ENCODE results near the gene NSA2. TPM values are rescaled to one million over a fixed set of nuclear protein-coding genes. Genes with fewer than 3 reads are reported as not detected.
"Not testable (repeated sequence)": the region's sequence is repeated elsewhere in the genome, so short reads cannot be mapped to it uniquely, and the experiment has no call there.

NSA2 gene
- total and polyA plus RNA-seq, 9 donors, result 72.7 to 244 (median 185) TPM

DNA sequence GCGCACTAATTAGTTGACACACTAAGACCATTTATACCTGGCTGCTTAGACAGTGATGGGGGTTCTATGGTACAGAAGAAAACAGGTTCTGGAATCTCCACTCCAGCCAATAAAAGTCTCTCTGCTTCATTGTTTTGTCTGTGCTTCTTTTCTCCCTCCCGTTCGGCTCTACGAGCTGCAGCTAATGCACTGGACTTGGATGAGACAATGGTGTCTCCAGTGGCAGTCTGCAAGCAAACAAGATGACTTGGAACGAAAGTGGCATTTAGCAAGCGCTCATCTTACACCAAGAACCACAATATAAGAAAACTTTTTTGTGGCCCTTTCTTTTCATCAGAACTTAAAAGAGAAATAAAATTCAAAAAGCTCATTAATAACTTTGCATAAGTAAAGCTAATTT, 30.3 kb upstream of the NSA2 start:
- Histone ChIP-seq H3K27ac (no peak overlapping the region), H3K4me3 (no peak overlapping the region), H3K27me3 (no peaks in the 10 kb centered on the region), H3K9me3 (no peaks in the 10 kb centered on the region), H3K36me3 (no peaks in the 10 kb centered on the region), H3K4me1 (ENCODE audit: insufficient read depth) (no peaks in the 10 kb centered on the region)
- TF ChIP-seq EP300 (IDR thresholded peaks at IDR 0.05) (no peak), POLR2A (IDR thresholded peaks at IDR 0.05) (no peak)
- TF ChIP-seq, protein P1, sequence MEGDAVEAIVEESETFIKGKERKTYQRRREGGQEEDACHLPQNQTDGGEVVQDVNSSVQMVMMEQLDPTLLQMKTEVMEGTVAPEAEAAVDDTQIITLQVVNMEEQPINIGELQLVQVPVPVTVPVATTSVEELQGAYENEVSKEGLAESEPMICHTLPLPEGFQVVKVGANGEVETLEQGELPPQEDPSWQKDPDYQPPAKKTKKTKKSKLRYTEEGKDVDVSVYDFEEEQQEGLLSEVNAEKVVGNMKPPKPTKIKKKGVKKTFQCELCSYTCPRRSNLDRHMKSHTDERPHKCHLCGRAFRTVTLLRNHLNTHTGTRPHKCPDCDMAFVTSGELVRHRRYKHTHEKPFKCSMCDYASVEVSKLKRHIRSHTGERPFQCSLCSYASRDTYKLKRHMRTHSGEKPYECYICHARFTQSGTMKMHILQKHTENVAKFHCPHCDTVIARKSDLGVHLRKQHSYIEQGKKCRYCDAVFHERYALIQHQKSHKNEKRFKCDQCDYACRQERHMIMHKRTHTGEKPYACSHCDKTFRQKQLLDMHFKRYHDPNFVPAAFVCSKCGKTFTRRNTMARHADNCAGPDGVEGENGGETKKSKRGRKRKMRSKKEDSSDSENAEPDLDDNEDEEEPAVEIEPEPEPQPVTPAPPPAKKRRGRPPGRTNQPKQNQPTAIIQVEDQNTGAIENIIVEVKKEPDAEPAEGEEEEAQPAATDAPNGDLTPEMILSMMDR (IDR thresholded peaks at IDR 0.05), result no peak
- no peak for DNase-seq
- intact Hi-C loops (cut with DNase I), result no loop called here
- WGBS, 3 donors, result 80 to 85% (median 84%) methylated on average over 6 of the region's 6 CpGs

DNA sequence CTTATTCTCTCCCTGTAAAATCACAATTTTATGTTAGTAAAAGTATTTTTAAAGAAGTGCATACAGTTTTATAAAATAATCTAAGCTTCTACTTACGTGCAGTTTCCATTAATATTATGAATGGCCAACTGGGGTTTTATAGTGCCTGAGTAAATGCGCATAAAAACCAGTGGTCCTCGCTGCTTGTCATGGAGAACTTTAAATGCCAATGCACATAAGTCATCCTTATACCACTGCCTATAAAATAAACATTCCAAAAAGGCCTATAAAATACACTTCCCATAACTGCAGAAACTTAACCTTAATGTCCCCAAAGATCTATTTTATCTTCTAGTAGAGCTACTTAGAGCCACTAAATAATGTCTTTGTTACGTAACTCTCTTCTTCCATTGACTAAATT, 28.6 kb upstream of the NSA2 start:
- 95 to 98% (median 97%) methylated on average over 4 of the region's 4 CpGs for WGBS, 3 donors
- intact Hi-C loops (cut with DNase I), result no loop called here
- DNase-seq, result no peak
- H3K36me3 ChIP-seq, result no peaks in the 10 kb centered on the region
- no peaks in the 10 kb centered on the region for H3K9me3 ChIP-seq
- no peak overlapping the region for H3K27ac ChIP-seq
- H3K4me1 ChIP-seq (ENCODE audit: insufficient read depth), result no peaks in the 10 kb centered on the region
- no peak overlapping the region for H3K4me3 ChIP-seq
- no peaks in the 10 kb centered on the region for H3K27me3 ChIP-seq
- TF ChIP-seq, protein P1 (IDR thresholded peaks at IDR 0.05), result no peak
- TF ChIP-seq POLR2A (IDR thresholded peaks at IDR 0.05), result no peak
- no peak for TF ChIP-seq EP300 (IDR thresholded peaks at IDR 0.05)

DNA sequence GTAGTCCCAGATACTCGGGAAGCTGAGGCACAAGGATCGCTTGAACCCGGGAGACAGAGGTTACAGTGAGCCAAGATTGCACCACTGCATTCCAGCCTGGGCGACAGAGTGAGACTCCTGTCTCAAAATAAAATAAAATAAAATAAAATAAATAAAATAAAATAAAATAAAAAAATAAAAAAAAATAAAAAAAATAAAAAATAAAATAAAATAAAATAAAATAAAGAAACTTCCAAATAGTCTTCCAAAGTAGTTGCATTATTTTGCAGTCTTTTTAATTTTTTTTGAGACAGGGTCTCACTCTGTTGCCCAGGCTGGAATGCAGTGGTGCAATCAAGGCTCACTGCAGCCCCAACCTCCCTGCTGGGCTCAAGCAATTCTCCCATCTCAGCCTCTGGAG, 18.3 kb upstream of the NSA2 start:
- H3K27me3 ChIP-seq; H3K4me3 ChIP-seq; intact Hi-C loops (cut with DNase I); H3K9me3 ChIP-seq; H3K27ac ChIP-seq; DNase-seq; H3K4me1 ChIP-seq (ENCODE audit: insufficient read depth); H3K36me3 ChIP-seq: not testable (repeated sequence)
- 97 to 98% (median 98%) methylated on average over 4 of the region's 4 CpGs for WGBS, 3 donors

DNA sequence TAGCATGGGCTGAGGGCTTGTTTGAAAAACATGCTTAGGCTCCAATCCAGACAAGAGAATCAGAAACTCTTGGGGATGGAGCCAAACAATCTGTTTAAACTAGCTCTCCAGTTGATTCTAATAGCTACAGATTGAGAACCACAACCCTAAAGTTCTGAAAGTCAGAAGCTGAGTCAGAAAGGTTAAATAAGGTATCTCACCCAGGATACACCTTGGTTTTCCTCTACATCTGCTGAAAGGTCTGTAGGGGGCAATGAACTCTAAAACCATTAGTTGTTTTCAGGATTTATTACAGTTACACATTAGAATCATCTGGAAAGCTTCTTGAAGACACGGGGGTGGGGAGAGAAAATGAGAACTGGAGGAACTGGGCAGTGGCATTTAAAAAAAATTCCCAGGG, 5.8 kb upstream of the NSA2 start:
- WGBS, 3 donors, result 79 to 84% (median 81%) methylated on average over 1 of the region's 1 CpG
- no peaks in the 10 kb centered on the region for H3K27me3 ChIP-seq
- H3K36me3 ChIP-seq, result no peaks in the 10 kb centered on the region
- H3K9me3 ChIP-seq, result no peaks in the 10 kb centered on the region
- H3K4me3 ChIP-seq, result no peak overlapping the region
- H3K4me1 ChIP-seq (ENCODE audit: insufficient read depth), result peaks cover 10% of the 10 kb centered on the region
- DNase-seq, result no peak
- H3K27ac ChIP-seq, result no peak overlapping the region
- intact Hi-C loops (cut with DNase I), result no loop called here
- TF ChIP-seq POLR2A (IDR thresholded peaks at IDR 0.05) (no peak), EP300 (IDR thresholded peaks at IDR 0.05) (no peak)
- TF ChIP-seq, protein P1 (IDR thresholded peaks at IDR 0.05), result no peak

DNA sequence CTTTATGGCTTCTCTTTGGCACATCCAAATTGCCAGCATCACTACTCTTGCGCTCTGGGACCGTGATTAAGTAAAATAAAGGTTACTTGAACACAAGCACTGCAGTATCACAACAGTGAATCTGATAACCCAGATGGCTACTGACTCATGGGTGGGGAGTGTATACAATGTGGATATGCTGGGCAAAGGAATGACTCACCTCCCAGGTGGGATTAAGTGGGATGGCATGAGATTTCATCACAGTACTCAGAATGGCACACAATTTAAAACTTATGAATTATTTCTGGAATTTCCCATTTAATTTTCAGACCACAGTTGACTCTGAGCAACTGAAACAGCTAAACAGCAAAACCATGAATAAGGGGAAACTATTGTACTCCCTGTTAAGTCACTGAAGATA, 4.5 kb upstream of the NSA2 start:
- Histone ChIP-seq H3K27ac (no peak overlapping the region), H3K9me3 (no peaks in the 10 kb centered on the region), H3K27me3 (no peaks in the 10 kb centered on the region), H3K4me1 (ENCODE audit: insufficient read depth) (peaks cover 10% of the 10 kb centered on the region), H3K4me3 (no peak overlapping the region), H3K36me3 (no peaks in the 10 kb centered on the region)
- no peak for DNase-seq
- TF ChIP-seq POLR2A (IDR thresholded peaks at IDR 0.05), result no peak
- 91 to 93% (median 92%) methylated on average over 2 of the region's 2 CpGs for WGBS, 3 donors
- intact Hi-C loops (cut with DNase I), result no loop called here

DNA sequence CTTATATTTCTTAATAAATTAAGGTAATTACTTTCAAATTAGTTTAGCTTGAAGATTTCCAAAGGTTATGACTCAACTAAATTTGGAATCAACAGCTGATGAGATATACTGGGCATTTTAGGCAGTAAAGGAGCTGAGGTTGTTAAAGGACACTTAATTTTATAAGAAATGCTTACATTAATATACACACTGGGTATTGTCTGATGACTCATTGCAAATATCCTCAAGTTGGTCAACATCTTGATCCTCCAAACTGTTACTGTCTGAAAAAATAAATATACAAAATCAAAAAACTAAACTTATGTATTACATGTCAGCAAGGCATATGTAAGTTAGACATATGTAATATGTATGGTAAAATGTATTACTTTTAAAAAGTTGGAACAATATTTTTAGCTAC, 3.5 kb upstream of the NSA2 start:
- Histone ChIP-seq H3K4me3 (no peak overlapping the region), H3K36me3 (no peaks in the 10 kb centered on the region), H3K27ac (no peak overlapping the region), H3K4me1 (ENCODE audit: insufficient read depth) (peaks cover 13% of the 10 kb centered on the region), H3K9me3 (no peaks in the 10 kb centered on the region), H3K27me3 (no peaks in the 10 kb centered on the region)
- intact Hi-C loops (cut with DNase I), result no loop called here
- no peak for DNase-seq
- TF ChIP-seq, protein P1 (IDR thresholded peaks at IDR 0.05), result no peak
- TF ChIP-seq EP300 (IDR thresholded peaks at IDR 0.05) (no peak), POLR2A (IDR thresholded peaks at IDR 0.05) (no peak)

Data from ovary (tissue), 9 donors.